Activated CD8-positive, alpha-beta memory T cell treated with anti-CD3 and anti-CD28 coated beads for 1 hour (primary cell): ENCODE results near the gene KIAA1549.

Experiments used
- DNase-seq, 2 donors: peaks; one replicate each; pipeline ENCODE4 v3.0.0-alpha.2; 2020; ENCODE audit warnings: low read depth in 1 of 2; ENCODE audit errors: extremely low read depth in 1 of 2

KIAA1549 gene

DNA sequence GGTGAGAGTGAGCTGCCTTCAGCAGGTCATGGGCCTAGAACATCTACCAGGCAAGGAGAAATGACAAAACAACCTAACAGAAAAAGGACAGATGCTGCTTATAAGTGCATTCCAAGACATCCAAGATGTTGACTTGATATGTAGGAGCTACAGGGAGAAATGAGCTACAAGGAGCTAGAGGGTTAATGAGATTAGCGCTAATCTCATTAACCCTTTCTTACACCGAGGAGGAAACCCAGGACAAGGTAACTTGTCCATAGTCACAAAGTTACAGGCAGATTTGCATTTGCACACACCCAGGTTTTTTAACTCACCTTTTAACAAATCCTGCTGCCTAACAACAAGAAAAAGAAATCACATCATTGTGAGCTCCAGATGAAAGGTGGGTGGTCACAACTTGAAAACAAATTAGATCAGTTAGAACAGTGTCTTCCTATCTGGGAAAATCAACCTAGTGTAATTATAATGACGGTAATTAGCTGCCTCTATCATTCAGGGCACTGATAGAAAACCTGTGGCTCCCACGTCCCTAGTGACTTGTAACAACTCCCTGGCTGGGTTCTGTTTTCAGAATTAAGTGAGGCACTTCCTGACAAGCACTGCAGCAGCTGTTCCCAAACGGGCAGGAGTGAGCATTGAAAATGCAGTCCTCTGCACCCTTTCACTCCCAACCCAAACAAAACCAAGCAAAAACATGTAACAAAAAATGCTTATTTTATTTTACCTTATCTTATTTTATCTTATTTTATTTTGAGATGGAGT is 5.7 kb downstream of the KIAA1549 start:
- no peak for DNase-seq

DNA sequence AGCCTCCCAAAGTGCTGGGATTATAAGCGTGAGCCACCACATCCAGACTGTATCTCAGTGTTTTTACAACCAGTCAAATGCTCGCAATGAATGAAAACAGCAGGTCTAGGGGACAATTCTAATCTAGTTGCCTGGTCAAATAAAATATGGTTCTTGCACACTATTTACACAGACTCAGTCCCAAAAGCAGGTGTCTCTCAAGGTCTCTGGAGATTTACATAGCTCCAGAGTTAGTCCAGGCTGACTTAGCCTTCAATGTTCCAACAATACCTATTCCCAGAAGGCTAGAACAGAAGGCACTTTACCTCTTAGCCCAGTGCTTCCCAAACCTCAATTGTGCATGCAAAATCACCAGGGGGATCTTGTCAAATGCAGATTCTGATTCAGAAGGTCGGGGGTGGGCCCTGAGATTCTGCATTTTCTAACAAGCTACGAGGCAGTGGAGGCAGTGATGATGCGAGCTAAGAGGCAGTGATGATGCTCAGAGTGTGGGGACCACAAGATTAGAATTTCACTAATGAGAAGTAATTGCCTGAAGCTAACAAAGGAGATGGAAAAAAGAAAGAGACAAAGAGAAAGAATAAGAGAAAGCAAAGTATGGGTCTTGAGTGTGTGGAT is 6.4 kb downstream of the KIAA1549 start:
- DNase-seq = no peak

DNA sequence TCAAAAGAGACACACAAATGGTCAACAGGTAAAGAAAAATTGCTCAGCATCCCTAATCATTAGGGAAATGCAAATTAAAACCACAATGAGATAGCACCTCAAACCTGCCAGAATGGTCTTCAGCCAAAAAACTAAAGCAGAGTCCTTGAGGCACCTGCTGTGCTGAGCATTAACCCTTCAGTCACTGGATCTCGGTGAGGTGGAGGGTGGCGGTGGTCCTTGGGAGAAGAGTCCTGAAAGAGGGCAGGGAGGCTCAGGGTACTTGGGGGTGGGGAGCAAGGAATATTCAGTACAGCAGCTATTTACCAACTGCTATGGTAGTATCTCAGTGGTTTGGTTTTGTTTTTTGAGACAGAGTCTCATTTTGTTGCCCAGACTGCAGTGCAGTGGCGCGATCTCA is 7.1 kb downstream of the KIAA1549 start:
- DNase-seq = no peak

GRCh38 chr7:138970952-138971351 is 10.2 kb downstream of the KIAA1549 start:
- DNase-seq = no peak

DNA sequence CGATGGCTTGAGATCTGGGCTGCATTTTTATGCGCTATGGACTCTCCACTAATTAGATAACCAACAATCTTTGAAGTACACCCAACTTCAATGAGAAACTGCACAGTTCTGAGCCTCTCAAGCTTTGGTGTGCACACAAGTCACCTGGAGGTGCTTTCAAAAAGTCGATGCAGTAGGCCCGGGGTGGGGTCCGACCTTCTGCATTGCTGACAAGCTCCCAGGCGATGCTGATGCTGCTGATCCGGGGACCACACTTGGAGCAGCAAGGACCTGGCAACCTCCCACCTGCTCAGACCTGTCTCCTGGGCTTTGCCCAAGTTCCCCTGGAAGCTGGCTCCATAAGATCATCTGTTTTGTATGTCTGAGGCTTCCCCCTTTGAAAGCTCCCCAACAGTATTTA is 10.7 kb downstream of the KIAA1549 start:
- DNase-seq = no peak

DNA sequence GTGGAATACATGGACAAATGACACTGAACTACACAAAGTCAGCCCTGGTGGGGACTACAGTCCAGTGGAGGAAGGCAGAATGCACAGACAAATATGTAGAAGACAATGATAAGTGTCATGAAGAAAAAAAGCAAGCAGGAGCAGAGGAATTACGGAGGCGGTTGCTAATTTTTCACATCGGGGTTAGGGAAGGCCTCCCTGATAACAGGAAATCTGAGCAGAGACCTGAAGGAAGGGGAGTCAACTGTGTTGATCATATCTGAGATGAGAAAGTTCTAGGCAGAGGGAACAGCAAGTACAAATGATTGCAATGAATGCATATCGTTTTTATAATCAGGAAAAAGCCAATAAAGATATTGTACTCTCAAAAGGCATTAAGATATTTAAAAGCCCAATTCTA is 14.0 kb downstream of the KIAA1549 start:
- no peak for DNase-seq

GRCh38 chr7:138964624-138965436 is 16.4 kb downstream of the KIAA1549 start:
- no peak for DNase-seq

GRCh38 chr7:138963675-138964074 is 17.5 kb downstream of the KIAA1549 start:
- no peak for DNase-seq

- DNase-seq = no peak
Measured at GRCh38 chr7:138962561-138963270, 18.5 kb downstream of the KIAA1549 start.

GRCh38 chr7:138961159-138961558 is 20.0 kb downstream of the KIAA1549 start:
- no peak for DNase-seq

- no peak for DNase-seq
Measured at GRCh38 chr7:138958391-138958956, 22.7 kb downstream of the KIAA1549 start.

DNA sequence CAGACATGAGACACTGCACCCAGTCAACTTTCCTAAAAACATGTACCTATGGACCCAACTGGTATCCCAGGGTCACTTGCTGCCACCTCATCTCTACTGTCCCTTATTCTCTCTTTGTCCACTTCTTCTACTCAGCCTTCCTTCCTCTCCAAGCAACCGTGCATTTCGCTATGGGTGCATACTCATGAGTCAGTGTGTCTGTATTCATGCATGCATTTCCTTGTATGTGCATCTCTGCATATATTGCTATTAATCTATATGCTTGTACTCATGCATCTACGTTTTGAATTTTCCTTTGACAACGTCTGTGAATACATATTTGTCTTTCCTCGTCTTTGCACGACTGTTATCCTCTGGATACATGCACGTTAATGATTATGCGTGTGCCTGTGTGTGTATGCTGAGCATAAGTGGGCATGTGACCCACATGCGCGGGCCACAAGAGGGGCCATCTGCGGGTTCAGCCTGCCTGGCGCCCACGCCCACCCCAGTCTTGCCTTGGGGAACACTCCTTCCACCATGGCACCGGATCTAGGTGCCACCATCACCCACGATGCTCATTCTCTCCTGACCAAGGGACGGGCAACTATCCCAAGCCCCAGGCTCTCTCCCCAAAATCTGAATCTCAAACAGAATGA is 23.3 kb downstream of the KIAA1549 start:
- no peak for DNase-seq

DNA sequence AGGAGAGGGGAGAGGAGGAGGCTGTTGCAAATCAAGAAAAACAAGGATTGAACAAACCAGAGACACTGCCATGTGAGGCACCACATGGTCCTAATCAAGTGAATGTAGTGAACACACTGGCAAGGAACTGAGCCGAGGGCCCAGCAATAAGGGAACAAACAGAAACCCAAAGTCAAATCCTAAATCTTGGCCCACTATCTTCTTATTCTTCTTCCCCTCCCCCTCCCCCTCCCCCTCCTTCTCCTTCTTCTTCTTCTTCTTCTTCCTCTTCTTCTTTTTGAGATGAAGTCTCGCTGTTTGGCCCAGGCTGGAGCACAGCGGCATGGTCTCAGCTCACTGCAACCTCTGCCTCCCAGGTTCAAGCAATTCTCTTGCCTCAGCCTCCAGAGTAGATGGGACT is 24.0 kb downstream of the KIAA1549 start:
- no peak for DNase-seq

DNA sequence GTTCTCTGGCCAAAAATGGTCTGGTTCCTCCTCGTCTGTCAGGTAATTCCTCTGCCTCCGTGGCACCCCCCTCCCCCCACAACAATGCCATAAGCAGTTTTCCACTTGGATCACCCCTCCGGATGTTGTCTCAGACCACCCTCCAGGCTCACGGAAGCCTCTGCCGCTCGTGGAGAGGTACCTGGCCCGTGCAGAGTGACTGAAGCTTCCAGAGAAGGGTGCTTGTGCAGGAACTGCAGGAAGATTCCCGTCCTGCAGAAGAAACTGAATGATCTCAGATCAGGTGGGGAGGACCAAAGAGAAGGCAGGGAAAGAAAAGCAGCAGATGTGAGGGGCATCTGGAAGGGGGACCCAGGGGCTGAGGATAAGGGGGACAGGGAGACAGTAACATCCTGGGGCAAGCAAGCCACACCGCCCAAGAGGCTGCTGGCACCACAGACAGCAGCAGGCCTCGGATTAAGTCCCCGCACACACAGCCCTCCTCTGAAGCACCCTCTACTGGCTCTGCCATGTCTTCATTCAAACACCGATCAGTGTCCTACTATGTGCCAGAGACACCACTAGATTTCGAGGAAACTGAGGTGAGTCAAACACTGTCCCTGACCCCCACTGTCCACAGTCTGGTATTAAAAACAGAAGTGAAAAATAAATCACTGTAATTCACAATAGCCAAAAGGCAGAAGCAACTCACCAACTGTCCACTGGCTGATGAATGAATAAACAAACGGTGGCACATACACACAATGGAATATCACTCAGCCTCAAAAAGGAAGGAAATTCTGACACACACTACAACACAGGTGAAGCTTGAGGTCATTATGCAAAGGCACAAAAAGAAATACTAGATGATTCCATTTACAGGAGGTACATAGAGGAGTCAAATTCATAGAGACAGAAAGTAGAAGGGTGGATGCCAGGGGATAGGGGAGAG is 26.4 kb downstream of the KIAA1549 start:
- no peak for DNase-seq

DNA sequence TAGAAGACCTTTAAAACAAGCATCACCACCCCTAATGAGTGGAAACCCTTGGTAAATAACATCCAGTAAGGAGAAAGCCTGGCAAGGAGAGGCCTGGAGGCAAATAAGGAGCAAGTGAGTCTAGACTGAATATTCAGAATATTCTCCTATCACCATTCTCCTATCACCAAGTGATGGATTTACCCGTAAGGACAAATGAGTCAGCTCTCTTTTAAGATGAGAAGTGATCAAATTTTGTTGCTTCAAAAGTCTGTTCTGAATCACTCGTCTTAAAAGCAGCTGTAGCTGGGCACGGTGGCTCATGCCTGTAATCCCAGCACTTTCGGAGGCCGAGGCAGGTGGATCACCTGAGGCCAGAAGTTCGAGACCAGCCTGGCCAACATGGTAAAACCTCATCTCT is 28.4 kb downstream of the KIAA1549 start:
- DNase-seq = no peak

DNA sequence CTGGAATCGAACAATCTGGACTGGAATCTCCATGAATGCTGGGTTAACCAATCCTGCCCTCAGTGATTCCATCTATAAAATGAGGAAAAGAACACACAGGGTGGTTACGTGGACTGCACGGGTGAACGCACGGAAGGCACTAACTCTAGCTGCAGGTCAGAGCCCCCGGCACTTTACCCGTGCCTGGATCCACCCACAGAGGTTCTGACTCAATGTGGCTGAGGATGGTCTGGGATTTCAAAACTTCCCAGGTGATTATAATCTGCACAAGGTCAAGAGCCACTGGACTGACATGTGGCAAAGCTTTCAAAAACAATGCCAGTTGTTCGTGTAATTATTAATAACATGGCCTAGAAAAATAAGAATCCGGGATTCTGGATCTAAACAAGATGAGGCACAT is 29.2 kb downstream of the KIAA1549 start:
- DNase-seq = no peak

DNA sequence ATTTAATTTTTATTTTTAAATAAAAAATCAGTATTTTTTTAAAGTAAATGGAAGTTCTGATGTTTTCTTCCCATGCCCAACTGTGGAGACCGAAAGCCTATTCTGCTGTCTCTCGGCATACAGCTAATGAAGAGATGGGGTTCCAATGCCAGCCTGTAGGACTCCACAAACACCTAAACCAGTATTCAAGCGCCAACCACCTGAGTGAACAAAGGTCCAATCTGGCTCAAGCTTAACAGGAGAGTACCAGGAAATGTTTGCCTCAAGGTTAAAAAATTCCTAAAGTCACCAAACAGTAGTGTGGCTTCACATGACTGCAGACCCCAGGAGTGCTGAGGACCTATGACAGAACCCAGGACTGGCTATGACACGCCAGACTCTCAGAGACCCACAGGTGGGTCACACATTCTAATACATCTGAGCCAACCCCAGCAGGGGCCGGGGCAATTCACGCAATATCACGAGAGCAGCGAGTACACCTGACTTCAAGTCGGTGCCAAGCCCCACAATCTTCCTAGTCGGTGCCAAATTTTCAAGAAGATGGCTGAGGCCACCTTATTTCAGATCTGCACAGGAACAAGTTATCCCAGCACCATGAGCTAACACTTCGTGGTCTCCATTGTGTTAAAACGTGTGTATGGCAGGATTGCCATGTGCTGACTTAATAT is 31.6 kb downstream of the KIAA1549 start:
- DNase-seq = no peak

GRCh38 chr7:138948403-138948802 is 32.8 kb downstream of the KIAA1549 start:
- no peak for DNase-seq

- DNase-seq = no peak
Measured at GRCh38 chr7:138945821-138946220, 35.4 kb downstream of the KIAA1549 start.
